Ishikawa (cell line): ENCODE measurements around the gene CASP8.

Source experiments
- CEBPB ChIP-seq: IDR thresholded peaks from 2 replicates; pipeline ENCODE4 v1.6.1; 2012
- CREB1 ChIP-seq: IDR thresholded peaks from 2 replicates; pipeline ENCODE4 v1.6.1; 2012; ENCODE audit warnings: low read depth
- EGR1 ChIP-seq: IDR thresholded peaks from 2 replicates; pipeline ENCODE4 v1.6.1; 2012
- EP300 ChIP-seq: IDR thresholded peaks from 2 replicates; pipeline ENCODE4 v1.6.1; 2012; ENCODE audit warnings: borderline replicate concordance
- FOXM1 ChIP-seq: IDR thresholded peaks from 2 replicates; pipeline ENCODE4 v1.6.1; 2012; ENCODE audit warnings: low read depth, borderline replicate concordance
- MAX ChIP-seq: IDR thresholded peaks from 2 replicates; pipeline ENCODE4 v1.6.1; 2012
- NFIC ChIP-seq: IDR thresholded peaks from 2 replicates; pipeline ENCODE4 v1.6.1; 2012
- RAD21 ChIP-seq: IDR thresholded peaks from 2 replicates; pipeline ENCODE4 v1.6.1; 2012; ENCODE audit warnings: low read depth
- TAF1 ChIP-seq: IDR thresholded peaks from 2 replicates; pipeline ENCODE4 v1.6.1; 2012; ENCODE audit warnings: low read depth, mild to moderate bottlenecking
- TCF12 ChIP-seq: IDR thresholded peaks from 2 replicates; pipeline ENCODE4 v1.6.1; 2012; ENCODE audit warnings: low read depth
- TEAD4 ChIP-seq: IDR thresholded peaks from 2 replicates; pipeline ENCODE4 v1.6.1; 2012
- YY1 ChIP-seq: IDR thresholded peaks from 2 replicates; pipeline ENCODE4 v1.6.1; 2012; ENCODE audit warnings: low read depth
- ZBTB7A ChIP-seq: IDR thresholded peaks from 2 replicates; pipeline ENCODE4 v1.6.1; 2012; ENCODE audit warnings: low read depth
- TF ChIP-seq, protein P1 (sequence below): IDR thresholded peaks from 2 replicates; pipeline ENCODE4 v1.6.1; 2012
- TF ChIP-seq, protein P2 (sequence below): IDR thresholded peaks from 2 replicates; pipeline ENCODE4 v1.6.1; 2012; ENCODE audit warnings: low read depth, mild to moderate bottlenecking

The CASP8 gene

GRCh38 chr2:201223089-201224073 lies 37.0 kb upstream of the CASP8 start:
- TF ChIP-seq EGR1 (no peak), EP300 (no peak), YY1 (no peak), TEAD4 (no peak), RAD21 (no peak), MAX (no peak), TCF12 (no peak), CREB1 (no peak)
- TF ChIP-seq, protein P1, sequence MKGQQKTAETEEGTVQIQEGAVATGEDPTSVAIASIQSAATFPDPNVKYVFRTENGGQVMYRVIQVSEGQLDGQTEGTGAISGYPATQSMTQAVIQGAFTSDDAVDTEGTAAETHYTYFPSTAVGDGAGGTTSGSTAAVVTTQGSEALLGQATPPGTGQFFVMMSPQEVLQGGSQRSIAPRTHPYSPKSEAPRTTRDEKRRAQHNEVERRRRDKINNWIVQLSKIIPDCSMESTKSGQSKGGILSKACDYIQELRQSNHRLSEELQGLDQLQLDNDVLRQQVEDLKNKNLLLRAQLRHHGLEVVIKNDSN = no peak

DNA sequence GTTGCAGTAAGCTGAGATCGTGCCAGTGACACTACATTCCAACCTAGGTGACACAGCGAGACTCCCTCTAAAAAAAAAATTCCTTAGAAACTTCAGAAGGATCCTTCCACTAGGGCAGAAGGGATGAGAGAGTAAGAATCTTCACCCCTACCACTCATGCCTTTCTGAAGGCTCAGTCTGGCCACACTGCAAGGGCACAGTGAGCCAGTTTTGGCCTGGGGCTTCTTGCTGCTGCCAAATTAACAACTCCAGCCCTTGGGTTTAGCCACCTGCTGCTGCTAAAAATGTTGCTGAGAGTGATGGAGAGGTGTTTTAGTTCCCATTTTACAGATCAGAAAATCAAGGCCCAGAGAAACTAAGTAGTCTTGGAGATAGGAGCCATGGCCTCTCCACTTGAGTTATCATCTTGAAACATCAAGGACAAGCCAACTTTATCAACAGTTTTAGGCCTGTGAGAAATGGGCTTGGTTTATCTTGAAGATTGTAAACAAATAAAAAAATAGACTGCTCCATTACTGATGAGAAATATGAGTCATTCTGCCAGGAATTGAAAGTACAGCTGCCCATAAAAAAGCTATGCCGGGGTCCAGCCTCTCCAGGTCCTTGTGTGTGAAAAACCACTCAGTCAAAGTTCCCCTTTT lies 31.9 kb upstream of the CASP8 start:
- TF ChIP-seq, protein P1 = no peak
- TF ChIP-seq, protein P2, sequence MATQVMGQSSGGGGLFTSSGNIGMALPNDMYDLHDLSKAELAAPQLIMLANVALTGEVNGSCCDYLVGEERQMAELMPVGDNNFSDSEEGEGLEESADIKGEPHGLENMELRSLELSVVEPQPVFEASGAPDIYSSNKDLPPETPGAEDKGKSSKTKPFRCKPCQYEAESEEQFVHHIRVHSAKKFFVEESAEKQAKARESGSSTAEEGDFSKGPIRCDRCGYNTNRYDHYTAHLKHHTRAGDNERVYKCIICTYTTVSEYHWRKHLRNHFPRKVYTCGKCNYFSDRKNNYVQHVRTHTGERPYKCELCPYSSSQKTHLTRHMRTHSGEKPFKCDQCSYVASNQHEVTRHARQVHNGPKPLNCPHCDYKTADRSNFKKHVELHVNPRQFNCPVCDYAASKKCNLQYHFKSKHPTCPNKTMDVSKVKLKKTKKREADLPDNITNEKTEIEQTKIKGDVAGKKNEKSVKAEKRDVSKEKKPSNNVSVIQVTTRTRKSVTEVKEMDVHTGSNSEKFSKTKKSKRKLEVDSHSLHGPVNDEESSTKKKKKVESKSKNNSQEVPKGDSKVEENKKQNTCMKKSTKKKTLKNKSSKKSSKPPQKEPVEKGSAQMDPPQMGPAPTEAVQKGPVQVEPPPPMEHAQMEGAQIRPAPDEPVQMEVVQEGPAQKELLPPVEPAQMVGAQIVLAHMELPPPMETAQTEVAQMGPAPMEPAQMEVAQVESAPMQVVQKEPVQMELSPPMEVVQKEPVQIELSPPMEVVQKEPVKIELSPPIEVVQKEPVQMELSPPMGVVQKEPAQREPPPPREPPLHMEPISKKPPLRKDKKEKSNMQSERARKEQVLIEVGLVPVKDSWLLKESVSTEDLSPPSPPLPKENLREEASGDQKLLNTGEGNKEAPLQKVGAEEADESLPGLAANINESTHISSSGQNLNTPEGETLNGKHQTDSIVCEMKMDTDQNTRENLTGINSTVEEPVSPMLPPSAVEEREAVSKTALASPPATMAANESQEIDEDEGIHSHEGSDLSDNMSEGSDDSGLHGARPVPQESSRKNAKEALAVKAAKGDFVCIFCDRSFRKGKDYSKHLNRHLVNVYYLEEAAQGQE = no peak
- no peak for TF ChIP-seq YY1
- no peak for TF ChIP-seq CREB1
- TF ChIP-seq TAF1 = no peak
- TF ChIP-seq TEAD4 = no peak
- TF ChIP-seq EGR1 = no peak
- no peak for TF ChIP-seq ZBTB7A
- TF ChIP-seq RAD21 = no peak
- no peak for TF ChIP-seq NFIC
- no peak for TF ChIP-seq EP300
- TF ChIP-seq MAX = no peak
- no peak for TF ChIP-seq CEBPB
- no peak for TF ChIP-seq TCF12
- TF ChIP-seq FOXM1 = no peak

GRCh38 chr2:201228912-201229290 lies 31.4 kb upstream of the CASP8 start:
- no peak for TF ChIP-seq EP300
- TF ChIP-seq TEAD4 = no peak
- no peak for TF ChIP-seq FOXM1
- TF ChIP-seq RAD21 = no peak
- no peak for TF ChIP-seq MAX
- TF ChIP-seq YY1 = no peak
- TF ChIP-seq, protein P2 = no peak
- no peak for TF ChIP-seq NFIC
- no peak for TF ChIP-seq EGR1
- TF ChIP-seq CEBPB = no peak
- TF ChIP-seq TCF12 = no peak
- TF ChIP-seq, protein P1 = no peak
- no peak for TF ChIP-seq CREB1
- no peak for TF ChIP-seq TAF1
- TF ChIP-seq ZBTB7A = no peak

- TF ChIP-seq TCF12 (peak; percentile 65; the same call in 1 of the 2 replicates), MAX (peak; percentile 56; the same call in 1 of the 2 replicates), EP300 (peak; percentile 28; the same call in 1 of the 2 replicates), YY1 (peak; percentile 91), CREB1 (no peak), ZBTB7A (no peak), RAD21 (peak; percentile 100), NFIC (peak; percentile 55)
- TF ChIP-seq, protein P2 = no peak
Observed at GRCh38 chr2:201231781-201232466, 28.4 kb upstream of the CASP8 start.
